Endometrial microvascular endothelial cells (primary cell): ENCODE results near the gene CYLD. TPM values are rescaled to one million over a fixed set of nuclear protein-coding genes. Genes with fewer than 3 reads are reported as not detected.

Source experiments
- in situ Hi-C: cut with HindIII; loops from 2 replicates; pipeline ENCODE4 v1.10.0; 2017; ENCODE audit warnings: low sequenced_read_pairs, low pct_unique_long_range_greater_than_20kb; ENCODE audit errors: inconsistent ontology term
- total RNA-seq: library from RNA; depleted of rRNA; stranded (reverse); fragments of >200 nt; gene quantifications from one replicate; pipeline ENCODE4 v1.2.3, GENCODE V29; 2015; ENCODE audit errors: inconsistent ontology term

CYLD gene
- total RNA-seq, 1 donor from 2014 or later: 28.4 TPM

DNA sequence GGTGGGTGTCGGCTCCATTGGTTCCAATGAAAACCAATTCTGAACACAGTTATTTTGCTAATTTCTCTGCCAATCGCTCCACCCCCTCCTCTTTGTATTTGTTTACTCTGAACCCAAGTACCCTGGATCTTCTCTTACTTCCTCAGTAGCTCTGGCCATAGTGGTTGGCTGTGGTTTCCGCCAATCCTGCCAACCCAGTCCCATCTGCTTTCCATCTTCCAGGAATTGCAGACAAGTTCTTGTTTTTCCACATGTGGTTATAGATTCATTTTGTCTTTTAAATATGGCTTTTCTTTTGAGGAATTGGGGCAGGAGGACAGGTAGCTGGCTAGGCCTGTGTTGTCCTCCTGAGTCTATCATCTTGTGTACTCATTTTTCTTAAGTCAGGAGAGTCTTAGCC, 92.0 kb downstream of the CYLD start:
- in situ Hi-C loops: no loop called here

DNA sequence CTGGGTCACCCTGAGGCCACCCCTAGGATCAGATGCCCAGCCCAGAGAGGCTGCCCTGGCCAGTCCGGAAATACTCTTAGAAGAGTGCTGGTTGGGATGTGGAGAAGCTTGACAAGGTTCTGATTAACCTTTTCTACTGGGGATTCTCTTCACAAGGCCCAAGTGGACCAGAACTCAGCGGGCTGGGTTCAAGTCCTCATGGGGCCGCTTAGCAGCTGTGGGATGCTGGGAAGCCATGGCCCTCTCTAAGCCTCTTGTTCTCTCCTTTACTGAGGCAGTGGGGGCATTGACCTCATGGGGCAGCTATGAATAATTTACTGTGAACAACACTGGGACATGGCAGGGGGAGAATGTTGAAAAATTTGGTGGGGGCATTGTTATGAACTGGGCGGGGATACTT, 92.8 kb downstream of the CYLD start:
- in situ Hi-C loops: no loop called here

DNA sequence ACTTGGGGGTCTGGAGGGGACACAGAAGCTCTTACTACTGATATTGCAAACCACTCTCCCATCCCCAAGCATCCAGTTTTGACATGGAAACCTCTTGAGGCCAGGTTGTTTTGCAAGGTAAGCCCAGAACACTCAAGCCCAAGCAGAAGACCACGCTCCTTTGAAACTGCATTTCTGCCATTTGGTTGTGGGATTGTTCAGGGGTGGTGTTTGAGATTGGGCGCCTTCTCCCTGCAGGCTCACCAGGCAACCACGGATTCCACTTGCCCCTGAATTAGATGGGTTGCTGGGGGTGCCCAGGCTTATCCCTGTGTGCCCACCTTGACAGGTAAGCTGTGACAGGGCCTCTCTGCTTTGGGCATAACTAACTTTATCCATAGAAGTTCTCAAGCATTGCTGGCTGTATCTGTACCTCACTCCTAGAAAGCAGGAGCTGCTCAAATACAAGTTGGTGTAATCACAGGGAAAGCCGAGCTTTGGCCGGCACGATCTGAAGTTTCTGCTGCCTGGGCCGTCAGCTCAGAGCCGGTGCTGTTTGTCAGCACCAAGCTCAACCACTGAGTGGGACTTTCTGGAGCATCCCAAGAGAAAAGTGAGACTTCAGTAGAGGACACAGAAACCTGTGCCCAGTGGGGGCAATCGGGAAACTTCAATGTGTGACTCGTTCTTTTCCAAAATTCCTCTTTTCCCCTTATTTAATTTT, 93.6 kb downstream of the CYLD start:
- in situ Hi-C loops: no loop called here

DNA sequence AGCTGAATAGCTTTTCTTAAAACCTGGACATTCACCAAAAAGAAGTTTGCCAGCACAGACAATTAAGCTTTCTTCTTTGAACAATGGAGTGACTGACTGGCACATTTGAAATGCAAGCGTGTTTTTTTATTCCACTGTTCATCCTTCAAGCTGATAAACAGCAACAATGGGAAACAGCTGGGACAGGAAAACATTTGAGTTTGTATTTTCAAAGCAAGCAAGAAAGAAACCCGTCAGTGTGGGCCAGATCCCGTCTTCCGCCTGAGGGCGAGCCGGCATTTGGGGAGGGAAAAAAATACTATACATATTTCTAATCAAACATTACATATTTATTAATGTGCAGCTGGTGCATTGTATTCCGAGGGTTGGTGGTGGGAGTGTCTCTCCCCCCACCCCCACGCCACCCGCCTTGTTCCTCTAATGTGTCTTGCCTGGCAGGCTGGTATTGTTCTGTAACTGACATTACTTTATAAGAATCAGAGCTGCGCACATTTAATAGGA, 94.3 kb downstream of the CYLD start:
- in situ Hi-C loops: no loop called here

DNA sequence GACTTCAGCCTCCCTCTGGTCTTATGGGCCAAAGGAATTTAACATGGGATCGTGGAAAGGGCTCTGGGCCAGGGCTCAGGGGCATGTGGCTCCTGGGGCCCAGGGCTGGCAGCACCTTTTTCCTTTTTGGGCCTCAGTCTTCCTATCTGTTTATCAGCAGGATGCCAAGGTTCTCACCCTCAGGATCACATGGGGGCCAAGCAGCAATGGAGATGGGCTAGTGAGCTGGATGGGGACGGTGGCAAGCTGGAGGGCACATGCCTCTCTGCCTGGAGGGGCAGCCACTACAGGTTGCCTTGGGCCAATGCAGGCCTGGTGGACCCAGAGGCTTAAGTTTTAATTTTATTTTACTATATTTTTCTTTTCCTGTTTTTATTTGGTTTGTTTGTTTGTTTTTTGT, 95.4 kb downstream of the CYLD start:
- in situ Hi-C loops: no loop called here

DNA sequence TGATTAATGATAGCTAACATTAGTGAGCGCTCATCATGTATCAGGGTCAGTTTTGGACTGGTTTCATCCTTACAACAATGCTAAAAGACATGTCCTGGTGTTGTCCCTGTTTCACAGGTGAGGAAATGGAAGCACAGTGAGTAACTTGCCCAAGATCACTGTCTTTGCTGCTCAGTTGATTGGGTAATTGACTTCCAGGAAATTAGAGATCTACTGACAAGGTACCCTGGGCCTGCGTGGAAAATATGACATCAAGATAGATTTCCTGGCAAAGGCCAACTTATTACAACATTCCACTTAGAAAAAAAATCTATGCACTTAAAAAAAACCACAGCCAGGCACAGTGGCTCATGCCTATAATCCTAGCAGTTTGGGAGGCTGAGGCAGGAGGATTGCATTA, 96.3 kb downstream of the CYLD start:
- in situ Hi-C loops: no loop called here

DNA sequence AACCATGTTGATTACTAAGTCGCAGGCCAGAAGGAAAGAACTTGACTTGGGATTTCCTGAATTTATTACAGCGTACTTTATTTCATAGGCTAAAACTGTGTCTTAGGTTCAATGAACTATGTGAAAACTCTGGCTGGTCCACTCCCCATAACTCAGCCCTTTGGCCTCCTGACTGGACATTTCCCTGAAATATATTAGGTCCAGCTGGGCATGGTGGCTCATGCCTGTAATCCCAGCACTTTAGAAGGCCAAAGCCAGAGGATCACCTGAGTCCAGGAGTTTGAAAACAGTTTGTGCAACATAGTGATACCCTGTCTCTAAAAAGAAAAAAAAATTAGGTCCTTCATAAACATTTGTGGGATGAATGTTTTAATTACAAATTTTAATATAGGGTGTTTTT, 97.0 kb downstream of the CYLD start:
- in situ Hi-C loops: no loop called here

DNA sequence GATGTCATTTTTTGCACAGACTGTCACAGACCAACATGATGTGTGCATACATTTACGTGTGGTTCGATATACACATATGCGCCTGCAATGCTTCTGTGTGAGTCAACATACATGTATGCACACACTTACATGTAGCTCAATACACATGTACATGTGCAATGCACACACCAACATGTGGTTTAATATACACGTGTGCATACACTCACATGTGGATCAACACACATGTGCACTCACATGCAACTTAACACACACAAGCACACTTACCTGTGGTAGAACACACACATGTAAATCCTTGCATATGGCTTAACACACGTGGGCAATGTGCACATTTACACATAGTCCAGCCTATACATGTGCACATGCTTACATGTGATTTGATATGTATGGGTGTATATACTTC, 97.5 kb downstream of the CYLD start:
- in situ Hi-C loops: no loop called here

DNA sequence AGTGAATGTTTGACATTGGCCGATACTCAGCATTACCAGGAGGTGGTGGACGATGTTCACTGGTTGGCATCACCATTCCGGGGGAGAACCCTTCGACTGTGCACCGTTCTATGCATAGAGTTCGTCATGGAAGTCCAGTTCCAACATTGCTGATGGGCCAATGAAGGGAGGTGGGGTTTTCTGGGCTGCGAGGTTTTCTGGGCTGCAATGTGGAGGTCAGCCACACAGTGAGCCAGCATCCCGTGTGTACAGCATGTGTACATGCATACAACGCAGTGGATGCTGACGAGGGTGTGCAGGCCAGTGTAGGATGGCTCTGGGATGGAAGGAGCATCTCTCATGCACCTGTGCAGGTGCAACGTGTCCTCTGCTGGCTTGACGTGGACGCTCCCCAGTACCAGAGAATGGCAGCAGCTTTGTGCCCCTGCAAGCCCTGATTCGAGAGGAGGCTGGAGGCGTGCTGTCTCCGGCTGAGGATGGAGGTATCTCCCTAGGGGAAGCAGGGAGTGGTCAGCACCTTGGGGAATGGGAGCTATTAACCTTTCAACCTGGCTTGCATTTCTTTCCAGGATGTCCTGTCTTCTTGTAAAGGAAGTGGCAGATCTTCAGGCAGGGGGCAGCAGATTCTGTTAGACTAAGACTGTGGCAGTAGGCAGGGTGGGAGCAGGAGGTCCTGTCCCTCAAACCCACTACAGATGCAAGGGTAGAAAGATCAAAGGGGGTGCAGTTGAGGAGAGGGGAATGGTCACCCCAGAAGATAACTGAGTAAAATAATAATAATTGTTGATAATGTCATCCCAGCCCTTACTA, 98.2 kb downstream of the CYLD start:
- in situ Hi-C loops: no loop called here

DNA sequence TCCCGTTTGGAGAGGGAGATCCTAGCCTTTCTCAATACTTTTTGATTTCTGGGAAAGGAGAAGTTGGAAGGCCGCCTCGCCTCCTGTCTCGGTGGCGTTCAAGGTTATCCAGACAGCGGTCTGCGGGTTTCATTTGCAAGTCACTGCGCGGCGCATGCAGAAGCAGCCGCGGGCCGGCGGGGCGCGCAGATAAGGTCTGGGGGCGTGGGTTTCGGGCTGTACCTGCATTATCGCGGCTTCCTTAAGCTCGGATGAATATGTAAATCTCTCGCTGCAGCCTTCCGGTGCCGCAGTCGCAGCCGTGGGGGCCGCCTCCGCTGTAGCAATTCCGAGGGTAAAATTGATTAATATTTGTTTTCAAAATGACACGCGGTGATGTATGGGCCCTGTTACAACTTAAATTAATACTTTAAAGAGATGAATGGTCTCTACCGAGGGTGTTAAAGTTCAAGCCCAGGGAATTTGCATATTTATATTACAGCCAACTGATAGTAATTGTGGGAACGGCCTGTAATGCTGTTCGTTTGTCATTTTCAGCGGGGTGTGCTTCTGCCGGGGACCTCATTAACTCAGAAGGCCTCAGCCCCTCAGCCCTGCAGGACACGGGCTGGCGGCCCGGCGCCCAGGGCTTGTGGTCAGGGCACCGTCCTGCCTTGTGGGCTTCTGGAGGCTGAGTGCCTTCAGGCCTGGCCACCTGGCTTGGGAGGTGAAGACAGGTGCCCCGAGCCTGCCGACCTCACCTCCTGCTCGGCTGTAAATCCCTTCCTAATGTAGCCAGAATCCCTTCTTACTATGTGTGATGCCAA, 99.4 kb downstream of the CYLD start:
- in situ Hi-C loops: no loop called here

DNA sequence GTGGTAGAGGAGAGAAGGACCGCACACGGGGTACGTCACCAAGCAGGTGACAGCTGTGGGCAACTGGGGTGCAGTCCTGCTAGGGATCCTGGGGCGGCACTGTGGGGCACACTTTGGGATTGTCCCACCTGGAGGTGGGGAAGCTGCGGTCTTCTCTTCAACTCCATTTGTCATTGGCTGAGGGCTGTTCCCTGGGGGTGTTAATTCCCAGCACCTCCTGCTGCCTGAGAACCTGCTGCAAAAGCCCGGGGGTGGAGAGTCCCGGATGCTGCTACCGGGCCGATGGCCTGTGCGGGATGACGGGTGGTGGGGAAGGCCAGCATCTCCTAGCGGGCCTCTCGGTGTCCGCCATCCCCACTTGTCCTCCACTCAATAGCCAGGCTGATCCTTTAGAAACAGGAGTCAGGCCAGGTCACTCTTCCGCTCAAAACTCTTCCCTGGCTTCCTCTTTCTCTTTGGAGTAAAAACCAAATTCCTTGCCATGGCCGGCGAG, 100.2 kb downstream of the CYLD start:
- in situ Hi-C loops: no loop called here

DNA sequence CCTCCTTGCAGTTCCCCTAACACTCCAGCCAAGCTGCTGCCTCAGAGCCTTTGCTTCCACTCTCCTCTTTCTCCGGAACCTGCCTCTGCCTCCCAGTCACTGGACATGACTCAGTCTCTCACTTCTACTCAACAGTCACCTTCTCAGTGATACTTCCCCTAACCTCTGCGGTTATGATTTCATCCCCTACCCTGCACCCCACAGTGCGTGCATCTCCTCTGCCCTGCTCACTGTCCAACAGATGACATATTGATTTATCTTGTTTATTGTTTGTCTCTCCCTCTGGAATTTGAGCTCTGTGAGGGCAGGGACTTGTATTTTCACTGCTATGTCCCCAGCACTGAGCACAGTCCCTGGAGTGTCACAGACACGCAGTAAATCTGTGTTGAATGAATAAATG, 100.7 kb downstream of the CYLD start:
- in situ Hi-C loops: no loop called here

DNA sequence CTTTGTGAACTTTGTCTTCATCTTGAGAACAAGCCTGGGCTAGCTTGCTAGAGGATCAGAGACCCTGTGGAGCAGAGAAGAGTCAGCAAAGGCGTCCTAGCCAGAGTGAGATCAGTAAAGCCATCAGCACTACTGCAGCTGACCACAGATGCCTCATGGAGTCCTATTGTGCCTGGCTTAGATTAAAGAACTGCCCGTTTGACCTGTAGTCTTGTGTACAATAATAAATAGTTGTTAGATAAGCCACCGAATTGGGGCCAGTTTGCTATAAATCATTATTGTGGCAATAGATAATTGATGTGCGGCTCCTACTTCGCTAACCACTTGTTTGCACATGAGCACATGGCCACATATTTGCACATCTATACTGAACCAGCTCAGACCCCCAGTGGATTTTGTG, 103.0 kb downstream of the CYLD start:
- in situ Hi-C loops: no loop called here

DNA sequence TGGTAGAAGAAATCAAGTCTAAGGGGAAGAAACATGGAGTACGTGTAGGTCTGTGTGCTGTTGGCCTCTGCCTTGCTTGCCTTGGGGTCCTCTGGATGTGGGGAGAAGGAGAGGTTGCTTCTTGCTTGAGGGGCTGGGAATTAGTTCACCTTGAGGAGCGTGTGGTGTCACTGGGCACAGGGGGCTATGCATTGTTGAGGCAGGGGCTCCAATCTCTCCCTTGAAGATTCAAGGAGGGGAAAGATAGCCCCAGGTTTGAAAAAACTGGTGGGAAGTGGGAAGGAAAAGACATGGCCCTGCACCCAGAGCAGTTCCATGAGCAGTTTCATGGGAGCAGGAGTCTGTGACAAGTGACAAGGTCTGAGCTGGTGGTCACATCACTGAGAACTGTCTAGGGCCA, 103.4 kb downstream of the CYLD start:
- in situ Hi-C loops: no loop called here

DNA sequence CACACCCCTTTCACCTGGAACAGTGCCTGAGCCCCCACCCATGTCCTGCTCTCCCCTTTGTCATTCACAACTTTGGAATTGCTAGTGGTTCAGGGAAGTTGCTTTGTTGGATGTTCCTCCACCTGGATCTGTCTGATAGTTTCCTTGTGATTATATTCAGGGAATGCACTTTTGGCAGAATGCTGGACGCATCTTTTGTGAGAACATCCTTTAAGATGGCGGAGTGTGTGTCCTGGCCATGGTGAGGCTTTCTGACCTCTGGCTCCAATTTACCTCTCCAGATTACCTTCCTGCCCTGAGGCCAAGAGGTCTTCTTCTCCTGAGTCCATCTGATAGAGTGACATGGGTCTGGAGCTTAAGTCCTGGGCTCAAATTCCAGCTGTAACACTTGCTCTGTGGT, 104.6 kb downstream of the CYLD start:
- in situ Hi-C loops: no loop called here

DNA sequence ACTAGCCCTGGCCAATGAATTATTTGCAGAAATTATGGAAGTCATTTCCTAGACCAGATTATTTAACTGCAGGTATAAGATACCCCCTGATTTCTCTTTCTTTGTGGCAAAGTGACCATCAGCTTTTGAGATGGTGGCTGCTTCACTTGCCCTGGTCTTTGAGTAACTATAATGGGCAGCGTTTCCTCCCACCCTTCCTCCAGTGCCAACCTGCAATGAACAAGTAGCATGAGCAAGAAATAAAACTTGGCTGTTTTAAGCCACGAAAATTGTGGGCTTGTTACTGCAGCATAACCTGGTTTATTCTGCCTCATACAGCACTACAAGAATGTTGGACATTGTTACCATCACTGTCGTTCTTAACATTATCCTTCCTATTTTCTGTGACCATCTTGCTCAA, 105.3 kb downstream of the CYLD start:
- in situ Hi-C loops: no loop called here

DNA sequence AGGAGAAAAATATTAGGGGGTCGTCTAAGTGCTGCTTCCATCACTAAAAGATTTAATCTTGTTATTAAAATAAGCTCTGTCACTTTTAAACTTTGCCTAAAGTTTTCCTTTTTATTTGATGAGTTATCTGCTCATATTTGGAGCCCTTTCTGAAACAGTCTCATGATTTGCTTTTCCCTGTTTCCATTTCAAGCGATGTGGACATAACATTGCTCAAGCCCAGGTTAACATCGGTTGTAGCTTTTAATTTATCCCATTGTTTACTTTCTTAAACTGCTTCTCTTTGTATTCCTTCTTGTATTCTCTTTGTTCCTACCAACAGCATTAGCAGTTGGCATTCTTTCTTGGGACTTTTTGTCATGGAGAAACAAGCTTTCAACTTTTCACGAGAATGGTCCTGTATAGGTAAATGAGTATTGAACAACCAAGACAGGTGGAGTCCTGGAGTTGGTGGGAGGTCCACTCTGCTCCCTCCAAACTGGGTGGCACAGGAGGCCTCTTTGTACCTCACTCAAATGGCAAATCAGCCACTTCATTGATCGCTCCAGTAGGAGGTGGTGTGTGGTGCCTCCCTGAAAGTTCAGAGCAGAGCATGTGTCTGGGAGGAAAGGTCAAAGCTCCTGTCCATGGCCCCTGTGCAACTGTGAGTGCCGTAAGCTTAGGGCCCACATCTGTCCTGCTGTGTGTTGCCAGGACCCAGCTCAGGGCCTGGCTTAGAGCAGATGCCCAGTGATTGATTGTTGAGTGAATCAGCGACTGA, 107.0 kb downstream of the CYLD start:
- in situ Hi-C loops: no loop called here
